HepG2 (cell line): ENCODE data around the gene RYK. TPM values are rescaled to one million over a fixed set of nuclear protein-coding genes. Genes with fewer than 3 reads are reported as not detected.

ENCODE experiments used
- EP300 ChIP-seq, 3 experiments: sonication (generic) in 1 of 3; formaldehyde crosslinking in 1 of 3; IDR thresholded peaks; 2 replicates each; pipeline versions ENCODE4 v1.5.1 to v1.6.1; 2011 to 2020; ENCODE audit warnings: low read depth in 2 of 3, low read length in 2 of 3, borderline replicate concordance in 1 of 3, improper control_type of control experiment in 1 of 3, mild to moderate bottlenecking in 1 of 3, missing genetic modification reagents in 1 of 3, moderate library complexity in 1 of 3
- ETV6 ChIP-seq: sonication (generic); formaldehyde crosslinking; conservative IDR thresholded peaks from 2 replicates; pipeline ENCODE4 v1.4.0; 2020; ENCODE audit warnings: missing genetic modification reagents
- FOSL2 ChIP-seq: sonication (generic); formaldehyde crosslinking; IDR thresholded peaks from 2 replicates; pipeline ENCODE4 v1.4.0; 2020; ENCODE audit warnings: missing genetic modification reagents
- HCFC1 ChIP-seq: fragments of 150-350 bp; IDR thresholded peaks from 2 replicates; pipeline ENCODE4 v1.6.1; 2014; ENCODE audit warnings: low read depth, low read length
- HNRNPLL ChIP-seq: fragments of 200-400 bp; formaldehyde crosslinking; IDR thresholded peaks from 2 replicates; pipeline ENCODE4 v1.6.1; 2017; ENCODE audit warnings: mild to moderate bottlenecking, low read depth, low read length; ENCODE audit not compliant: poor library complexity, severe bottlenecking
- KDM6A ChIP-seq: IDR thresholded peaks from 2 replicates; pipeline ENCODE4 v1.6.1; 2016; ENCODE audit warnings: low read depth
- KMT2B ChIP-seq: IDR thresholded peaks from 2 replicates; pipeline ENCODE4 v1.6.1; 2016; ENCODE audit warnings: missing genetic modification reagents, missing compliant biosample characterization
- PAX8 ChIP-seq: sonication (generic); formaldehyde crosslinking; IDR thresholded peaks from 2 replicates; pipeline ENCODE4 v1.8.0; 2022; ENCODE audit warnings: mild to moderate bottlenecking, missing genetic modification reagents, borderline replicate concordance
- RXRB ChIP-seq: IDR thresholded peaks from 2 replicates; pipeline ENCODE4 v1.6.1; 2016; ENCODE audit warnings: borderline replicate concordance, missing genetic modification reagents, missing compliant biosample characterization
- SRY ChIP-seq: sonication (generic); formaldehyde crosslinking; IDR thresholded peaks from 2 replicates; pipeline ENCODE4 v1.8.0; 2022; ENCODE audit warnings: mild to moderate bottlenecking, missing genetic modification reagents
- TMF1 ChIP-seq: sonication (generic); formaldehyde crosslinking; IDR thresholded peaks from 2 replicates; pipeline ENCODE4 v1.8.1; 2022; ENCODE audit warnings: low read depth, missing genetic modification reagents
- TP53 ChIP-seq: sonication (generic); formaldehyde crosslinking; conservative IDR thresholded peaks from 2 replicates; pipeline ENCODE4 v1.4.0; 2020; ENCODE audit warnings: missing genetic modification reagents
- YY1 ChIP-seq: IDR thresholded peaks from 2 replicates; pipeline ENCODE4 v1.6.1; 2011; ENCODE audit warnings: low read length, low read depth, moderate library complexity, mild to moderate bottlenecking; ENCODE audit not compliant: insufficient read depth, insufficient replicate concordance
- ZC3H4 ChIP-seq: sonication (generic); formaldehyde crosslinking; IDR thresholded peaks from 2 replicates; pipeline ENCODE4 v1.4.0; 2020; ENCODE audit warnings: missing genetic modification reagents, borderline replicate concordance
- ZEB1 ChIP-seq: IDR thresholded peaks from 2 replicates; pipeline ENCODE4 v1.6.1; 2012; ENCODE audit warnings: mild to moderate bottlenecking, low read depth, inconsistent platforms; ENCODE audit not compliant: insufficient replicate concordance
- ZIK1 ChIP-seq: sonication (generic); formaldehyde crosslinking; IDR thresholded peaks from 2 replicates; pipeline ENCODE4 v1.5.0; 2020; ENCODE audit warnings: mild to moderate bottlenecking, low read depth, missing genetic modification reagents, borderline replicate concordance
- ZNF275 ChIP-seq: sonication (generic); formaldehyde crosslinking; IDR thresholded peaks from 2 replicates; pipeline ENCODE4 v1.8.0; 2022; ENCODE audit warnings: missing genetic modification reagents, mild to moderate bottlenecking, inconsistent platforms, borderline replicate concordance
- ZNF678 ChIP-seq: sonication (generic); formaldehyde crosslinking; IDR thresholded peaks from 2 replicates; pipeline ENCODE4 v1.4.0; 2020; ENCODE audit warnings: mild to moderate bottlenecking, missing genetic modification reagents
- polyA plus RNA-seq, 8 experiments: library from polyadenylated mRNA; depleted of rRNA in 3 of 8; stranded (reverse) in 7 of 8; unstranded in 1 of 8; fragments of >200 nt; fragmentation: Illumina TruSeq in 4 of 8; extraction: Trizol in 4 of 8; gene quantifications; 2 replicates each; pipeline versions ENCODE4 v1.2.1 to v1.2.3, GENCODE V29; 2011 to 2016; ENCODE audit warnings: low read depth in 4 of 8, missing spikeins in 1 of 8, mixed read lengths in 1 of 8; ENCODE audit not compliant: insufficient read depth in 1 of 8
- total RNA-seq, 5 experiments: library from RNA; depleted of rRNA; stranded (reverse); fragments of >200 nt; fragmentation: Illumina TruSeq; extraction: Trizol; gene quantifications; 2 replicates each; pipeline ENCODE4 v1.2.3, GENCODE V29; 2016; ENCODE audit warnings: low read depth in 1 of 5
- TF ChIP-seq, protein P1 (sequence below): sonication (generic); formaldehyde crosslinking; conservative IDR thresholded peaks from 2 replicates; pipeline ENCODE4 v1.8.1; 2023; ENCODE audit warnings: missing genetic modification reagents
- TF ChIP-seq, protein P2 (sequence below): sonication (generic); formaldehyde crosslinking; IDR thresholded peaks from 2 replicates; pipeline ENCODE4 v1.5.0; 2020; ENCODE audit warnings: missing genetic modification reagents
- TF ChIP-seq, protein P3 (sequence below): sonication (generic); formaldehyde crosslinking; IDR thresholded peaks from 2 replicates; pipeline ENCODE4 v1.4.0; 2020; ENCODE audit warnings: missing genetic modification reagents

Gene RYK
- total and polyA plus RNA-seq, 2 of the 13 experiments (the other 11 are each of a cell fraction or from before 2014, with no cell fraction given): 35.0 to 66.2 TPM

DNA sequence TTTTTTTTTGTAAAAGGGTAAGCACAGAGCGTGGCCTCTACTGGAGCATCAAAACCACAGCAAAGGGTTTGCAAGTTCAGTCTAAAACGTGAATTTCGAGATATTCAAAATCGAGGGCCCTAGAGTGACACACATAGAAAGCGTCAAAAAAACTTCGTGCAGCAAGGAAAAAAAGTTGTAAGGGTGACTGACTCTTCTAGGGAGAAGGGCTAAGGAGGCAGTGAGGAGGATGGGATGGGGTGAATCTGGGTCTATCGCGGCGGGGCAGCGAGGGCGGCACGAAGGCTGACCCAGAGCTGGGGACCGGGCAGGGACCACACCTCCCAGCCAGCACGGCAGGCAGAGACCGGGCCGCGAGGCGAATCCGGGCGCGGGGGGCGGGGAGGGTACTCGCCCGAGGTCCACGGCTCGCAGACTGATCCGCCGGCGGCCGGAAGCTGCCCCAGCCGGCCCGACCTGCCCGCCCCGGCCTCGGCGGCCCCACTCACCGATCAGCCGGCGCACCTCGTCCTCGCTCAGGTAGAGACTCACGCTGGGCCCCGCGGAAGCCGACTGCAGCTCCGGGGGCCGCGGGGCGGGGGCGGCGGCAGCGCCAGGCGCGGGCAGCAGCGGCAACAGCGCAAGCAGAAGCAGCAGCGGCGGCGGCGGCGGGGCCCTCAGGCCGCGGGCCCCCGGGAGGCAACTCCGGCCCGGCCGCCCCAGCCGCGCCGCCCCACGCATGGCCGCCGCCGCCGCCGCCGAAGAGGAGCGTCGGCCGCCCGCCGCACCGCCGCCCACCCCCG, 533 bp downstream of the RYK start (continued):
- TF ChIP-seq PAX8 (CRISPR knock-in tag): 0 out of 2 replicates have a peak, but pooled peaks have one; percentile 24
- no peak for TF ChIP-seq TMF1
- TF ChIP-seq TP53 (CRISPR knock-in tag): no peak
- TF ChIP-seq FOSL2: peak; percentile 19; the same call in 1 of the 2 replicates
- TF ChIP-seq ZC3H4 (CRISPR knock-in tag): no peak
- TF ChIP-seq ZNF678: 0 out of 2 replicates have a peak, but pooled peaks have one; percentile 38
- no peak for TF ChIP-seq ETV6 (CRISPR knock-in tag)
- TF ChIP-seq HNRNPLL: peak; percentile 94
- TF ChIP-seq, protein P1, sequence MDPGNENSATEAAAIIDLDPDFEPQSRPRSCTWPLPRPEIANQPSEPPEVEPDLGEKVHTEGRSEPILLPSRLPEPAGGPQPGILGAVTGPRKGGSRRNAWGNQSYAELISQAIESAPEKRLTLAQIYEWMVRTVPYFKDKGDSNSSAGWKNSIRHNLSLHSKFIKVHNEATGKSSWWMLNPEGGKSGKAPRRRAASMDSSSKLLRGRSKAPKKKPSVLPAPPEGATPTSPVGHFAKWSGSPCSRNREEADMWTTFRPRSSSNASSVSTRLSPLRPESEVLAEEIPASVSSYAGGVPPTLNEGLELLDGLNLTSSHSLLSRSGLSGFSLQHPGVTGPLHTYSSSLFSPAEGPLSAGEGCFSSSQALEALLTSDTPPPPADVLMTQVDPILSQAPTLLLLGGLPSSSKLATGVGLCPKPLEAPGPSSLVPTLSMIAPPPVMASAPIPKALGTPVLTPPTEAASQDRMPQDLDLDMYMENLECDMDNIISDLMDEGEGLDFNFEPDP: no peak
- TF ChIP-seq, protein P2, sequence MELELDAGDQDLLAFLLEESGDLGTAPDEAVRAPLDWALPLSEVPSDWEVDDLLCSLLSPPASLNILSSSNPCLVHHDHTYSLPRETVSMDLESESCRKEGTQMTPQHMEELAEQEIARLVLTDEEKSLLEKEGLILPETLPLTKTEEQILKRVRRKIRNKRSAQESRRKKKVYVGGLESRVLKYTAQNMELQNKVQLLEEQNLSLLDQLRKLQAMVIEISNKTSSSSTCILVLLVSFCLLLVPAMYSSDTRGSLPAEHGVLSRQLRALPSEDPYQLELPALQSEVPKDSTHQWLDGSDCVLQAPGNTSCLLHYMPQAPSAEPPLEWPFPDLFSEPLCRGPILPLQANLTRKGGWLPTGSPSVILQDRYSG (CRISPR knock-in tag): no peak
- peak; percentile 27 for TF ChIP-seq YY1
- peak; percentile 16; the same call in 1 of the 2 replicates for TF ChIP-seq SRY (CRISPR knock-in tag)
- peak; percentile 50; the same call in 1 of the 2 replicates for TF ChIP-seq KMT2B
- TF ChIP-seq RXRB (CRISPR knock-in tag): no peak
- no peak for TF ChIP-seq EP300 (IDR thresholded peaks at IDR 0.05; ENCODE audit: low read depth in 2 of 2, low read length in 2 of 2)
- no peak for TF ChIP-seq EP300 (CRISPR knock-in tag; IDR thresholded peaks at IDR 0.05; ENCODE audit: borderline replicate concordance)
- TF ChIP-seq ZEB1: no peak
- no peak for TF ChIP-seq KDM6A
- no peak for TF ChIP-seq ZNF275 (CRISPR knock-in tag)
- TF ChIP-seq, protein P3, sequence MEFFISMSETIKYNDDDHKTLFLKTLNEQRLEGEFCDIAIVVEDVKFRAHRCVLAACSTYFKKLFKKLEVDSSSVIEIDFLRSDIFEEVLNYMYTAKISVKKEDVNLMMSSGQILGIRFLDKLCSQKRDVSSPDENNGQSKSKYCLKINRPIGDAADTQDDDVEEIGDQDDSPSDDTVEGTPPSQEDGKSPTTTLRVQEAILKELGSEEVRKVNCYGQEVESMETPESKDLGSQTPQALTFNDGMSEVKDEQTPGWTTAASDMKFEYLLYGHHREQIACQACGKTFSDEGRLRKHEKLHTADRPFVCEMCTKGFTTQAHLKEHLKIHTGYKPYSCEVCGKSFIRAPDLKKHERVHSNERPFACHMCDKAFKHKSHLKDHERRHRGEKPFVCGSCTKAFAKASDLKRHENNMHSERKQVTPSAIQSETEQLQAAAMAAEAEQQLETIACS: no peak
- 0 out of 2 replicates have a peak, but pooled peaks have one; percentile 6 for TF ChIP-seq ZIK1 (CRISPR knock-in tag)
- TF ChIP-seq HCFC1: no peak
